K562 (cell line): Measurements from ENCODE around the gene LAIR1. TPM values are rescaled to one million over a fixed set of nuclear protein-coding genes. Genes with fewer than 3 reads are reported as not detected.

Experiments used
- ATAC-seq: fragments of 200-7000 bp; cut with Tn5 transposase; 3 replicates; pipeline ENCODE4 v1.9.1; 2020; ENCODE audit warnings: moderate library complexity
- BruUV-seq: library from RNA; stranded (reverse); fragments of 400-500 nt; replicated peaks from 2 replicates; lab custom pipeline; 2021; lab: Mats Ljungman, UMichigan
- CTCF ChIA-PET: fragments of 300-600 bp; formaldehyde crosslinking; extraction: SDS; loops from one replicate; lab custom pipeline; 2021; ENCODE audit warnings: low intra/inter-chr PET ratio; lab: Yijun Ruan, JAX
- POLR2A ChIA-PET: fragments of 300-600, 350-650 bp; sonication (Branson Sonifier 250); formaldehyde crosslinking; extraction: SDS; loops from one replicate; lab custom pipeline; 2021; ENCODE audit warnings: antibody characterized with exemption, inconsistent platforms; lab: Yijun Ruan, JAX
- DNase-seq, 4 experiments: peaks; one replicate each; pipeline versions ENCODE4 v3.0.0 to v3.0.0-alpha.2; 2011 to 2018; ENCODE audit warnings: low spot score in 3 of 4, mixed read lengths in 3 of 4; ENCODE audit errors: extremely low read depth in 1 of 4
- FAIRE-seq: peaks from 2 replicates; lab custom pipeline; 2011; peaks lifted over from hg19 to GRCh38; lab: Jason Lieb, UNC
- H2AFZ ChIP-seq: 2 replicates; pipeline ENCODE4 v1.6.0; 2011; ENCODE audit warnings: low read depth, low read length, control low read depth, inconsistent platforms
- H3K27ac ChIP-seq: fragments of 200-600 bp; 3 replicates; pipeline ENCODE4 v1.8.0; 2011; ENCODE audit warnings: low read depth, mild to moderate bottlenecking, control low read depth, inconsistent platforms, low read length, moderate library complexity, mixed read lengths; ENCODE audit errors: extremely low read depth
- H3K27me3 ChIP-seq, 2 experiments: fragments of 300-600 bp in 1 of 2; 2 replicates in 1 of 2; 3 replicates in 1 of 2; pipeline versions ENCODE4 v1.6.0 to v1.8.0; 2011; ENCODE audit warnings: inconsistent platforms in 2 of 2, low read length in 2 of 2, mild to moderate bottlenecking in 1 of 2, mixed read lengths in 1 of 2, moderate library complexity in 1 of 2; ENCODE audit not compliant: control insufficient read depth in 2 of 2, insufficient read depth in 2 of 2
- H3K36me3 ChIP-seq: fragments of 300-600 bp; 3 replicates; pipeline ENCODE4 v1.8.0; 2011; ENCODE audit warnings: mild to moderate bottlenecking, low read length, inconsistent platforms; ENCODE audit not compliant: control insufficient read depth, insufficient read depth
- H3K4me1 ChIP-seq, 2 experiments: fragments of 200-600 bp in 1 of 2; replicated peaks in 1 of 2; 2 replicates in 1 of 2; 3 replicates in 1 of 2; pipeline versions ENCODE4 v1.5.1 to v1.8.0; 2011; ENCODE audit warnings: inconsistent platforms in 2 of 2, low read length in 2 of 2, mild to moderate bottlenecking in 1 of 2, mixed read lengths in 1 of 2, moderate library complexity in 1 of 2; ENCODE audit not compliant: control insufficient read depth in 2 of 2, insufficient read depth in 2 of 2
- H3K4me2 ChIP-seq: 2 replicates; pipeline ENCODE4 v1.6.1; 2011; ENCODE audit warnings: low read length, control low read depth, inconsistent platforms, mixed read lengths; ENCODE audit not compliant: insufficient read depth
- H3K4me3 ChIP-seq: fragments of 200-600 bp; sonication (generic), shearing (Covaris generic); 2 replicates; pipeline ENCODE4 v1.5.1; 2016; ENCODE audit warnings: control low read depth, inconsistent platforms
- H3K79me2 ChIP-seq: fragments of 200-600 bp; 3 replicates; pipeline ENCODE4 v1.8.0; 2011; ENCODE audit warnings: low read length, inconsistent platforms; ENCODE audit not compliant: control insufficient read depth, insufficient read depth
- H3K9ac ChIP-seq, 2 experiments: 2 replicates each; pipeline versions ENCODE4 v1.6.0 to v1.6.1; 2011; ENCODE audit warnings: low read depth in 2 of 2, low read length in 2 of 2, control low read depth in 1 of 2, inconsistent platforms in 1 of 2, mild to moderate bottlenecking in 1 of 2, mixed read lengths in 1 of 2; ENCODE audit not compliant: insufficient read depth in 1 of 2
- H3K9me1 ChIP-seq: one replicate; pipeline ENCODE4 v1.6.0; 2011; ENCODE audit warnings: inconsistent platforms, mild to moderate bottlenecking, low read length, moderate library complexity; ENCODE audit not compliant: control insufficient read depth, insufficient read depth
- H3K9me3 ChIP-seq: replicated peaks from 2 replicates; pipeline ENCODE4 v1.5.1; 2011; ENCODE audit warnings: low read depth, low read length, inconsistent platforms; ENCODE audit not compliant: control insufficient read depth, insufficient read depth
- H4K20me1 ChIP-seq: replicated peaks from 2 replicates; pipeline ENCODE4 v1.6.1; 2011; ENCODE audit warnings: low read length, inconsistent platforms, mixed read lengths; ENCODE audit not compliant: control insufficient read depth, insufficient read depth
- WGBS: fragments of 100-300 bp; shearing (Covaris generic); methylation state at CpG from one replicate; pipeline ENCODE4 v1.1.6; 2016; ENCODE audit warnings: low coverage, mixed read lengths; ENCODE audit not compliant: insufficient coverage; ENCODE audit errors: missing lambda C conversion rate; 5-methylcytosine and 5-hydroxymethylcytosine counted together
- in situ Hi-C: fragments of 300-500 bp; cut with MboI; formaldehyde crosslinking; loops from 4 replicates; pipeline ENCODE4 v1.15.0; 2018; ENCODE audit warnings: inconsistent platforms, mixed read lengths
- intact Hi-C: fragments of 100-400 bp; cut with micrococcal nuclease; formaldehyde crosslinking; loops from 2 replicates; pipeline ENCODE4 v1.14.2; 2022
- polyA plus RNA-seq, 8 experiments: library from polyadenylated mRNA; depleted of rRNA in 4 of 8; stranded (reverse) in 5 of 8; unstranded in 3 of 8; fragments of >200 nt; fragmentation: Nextera tagmentation in 2 of 8; fragmentation: Illumina TruSeq in 1 of 8; extraction: Ambion mirVana in 2 of 8; extraction: Trizol in 1 of 8; gene quantifications; 2 replicates each; pipeline versions ENCODE4 v1.2.1 to v1.2.3, GENCODE V29; 2011 to 2014; ENCODE audit warnings: inconsistent platforms in 1 of 8, missing spikeins in 1 of 8
- total RNA-seq, 7 experiments: library from RNA; depleted of rRNA in 6 of 7; stranded (reverse); fragments of >200 nt in 6 of 7; fragmentation: Illumina TruSeq in 2 of 7; extraction: Trizol in 2 of 7; gene quantifications; 2 replicates each; pipeline versions ENCODE4 v1.2.1 to v1.2.3, GENCODE V29; 2011 to 2021; ENCODE audit warnings: low replicate concordance in 1 of 7
- TF ChIP-seq, protein P1 (sequence below): sonication (generic); formaldehyde crosslinking; IDR thresholded peaks from 2 replicates; pipeline ENCODE4 v1.8.1; 2023; ENCODE audit warnings: missing genetic modification reagents, mild to moderate bottlenecking, borderline replicate concordance

LAIR1 gene
- total and polyA plus RNA-seq, 9 of the 15 experiments (the other 6 are each of a cell fraction or from before 2014, with no cell fraction given) = 0.12 to 0.54 (median 0.24) TPM; not detected in 6

- H4K20me1 ChIP-seq = 0 out of 2 replicates have a peak, but pooled peaks cover 3% of the 10 kb centered on the region
- H3K9me1 ChIP-seq = no peaks in the 10 kb centered on the region
- POLR2A ChIA-PET = no interaction called here
- no TSS peak for BruUV-seq
- no peaks in the 10 kb centered on the region for H3K4me1 ChIP-seq
- no peak overlapping the region for H3K4me2 ChIP-seq
- FAIRE-seq = no peak
- H3K9me3 ChIP-seq = no peaks in the 10 kb centered on the region
- peak; percentile 69 for ATAC-seq
- TF ChIP-seq, protein P1, sequence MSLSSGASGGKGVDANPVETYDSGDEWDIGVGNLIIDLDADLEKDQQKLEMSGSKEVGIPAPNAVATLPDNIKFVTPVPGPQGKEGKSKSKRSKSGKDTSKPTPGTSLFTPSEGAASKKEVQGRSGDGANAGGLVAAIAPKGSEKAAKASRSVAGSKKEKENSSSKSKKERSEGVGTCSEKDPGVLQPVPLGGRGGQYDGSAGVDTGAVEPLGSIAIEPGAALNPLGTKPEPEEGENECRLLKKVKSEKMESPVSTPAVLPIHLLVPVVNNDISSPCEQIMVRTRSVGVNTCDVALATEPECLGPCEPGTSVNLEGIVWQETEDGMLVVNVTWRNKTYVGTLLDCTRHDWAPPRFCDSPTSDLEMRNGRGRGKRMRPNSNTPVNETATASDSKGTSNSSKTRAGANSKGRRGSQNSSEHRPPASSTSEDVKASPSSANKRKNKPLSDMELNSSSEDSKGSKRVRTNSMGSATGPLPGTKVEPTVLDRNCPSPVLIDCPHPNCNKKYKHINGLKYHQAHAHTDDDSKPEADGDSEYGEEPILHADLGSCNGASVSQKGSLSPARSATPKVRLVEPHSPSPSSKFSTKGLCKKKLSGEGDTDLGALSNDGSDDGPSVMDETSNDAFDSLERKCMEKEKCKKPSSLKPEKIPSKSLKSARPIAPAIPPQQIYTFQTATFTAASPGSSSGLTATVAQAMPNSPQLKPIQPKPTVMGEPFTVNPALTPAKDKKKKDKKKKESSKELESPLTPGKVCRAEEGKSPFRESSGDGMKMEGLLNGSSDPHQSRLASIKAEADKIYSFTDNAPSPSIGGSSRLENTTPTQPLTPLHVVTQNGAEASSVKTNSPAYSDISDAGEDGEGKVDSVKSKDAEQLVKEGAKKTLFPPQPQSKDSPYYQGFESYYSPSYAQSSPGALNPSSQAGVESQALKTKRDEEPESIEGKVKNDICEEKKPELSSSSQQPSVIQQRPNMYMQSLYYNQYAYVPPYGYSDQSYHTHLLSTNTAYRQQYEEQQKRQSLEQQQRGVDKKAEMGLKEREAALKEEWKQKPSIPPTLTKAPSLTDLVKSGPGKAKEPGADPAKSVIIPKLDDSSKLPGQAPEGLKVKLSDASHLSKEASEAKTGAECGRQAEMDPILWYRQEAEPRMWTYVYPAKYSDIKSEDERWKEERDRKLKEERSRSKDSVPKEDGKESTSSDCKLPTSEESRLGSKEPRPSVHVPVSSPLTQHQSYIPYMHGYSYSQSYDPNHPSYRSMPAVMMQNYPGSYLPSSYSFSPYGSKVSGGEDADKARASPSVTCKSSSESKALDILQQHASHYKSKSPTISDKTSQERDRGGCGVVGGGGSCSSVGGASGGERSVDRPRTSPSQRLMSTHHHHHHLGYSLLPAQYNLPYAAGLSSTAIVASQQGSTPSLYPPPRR (CRISPR knock-in tag) = no peak
- 12% methylated on average over 8 of the region's 8 CpGs for WGBS
- no peak overlapping the region for H3K9ac ChIP-seq
- DNase-seq = peak in 2 of 4 experiments; percentile 12 to 14
- H3K4me3 ChIP-seq = no peak overlapping the region
- no peak overlapping the region for H2AFZ ChIP-seq
- intact Hi-C loops = no loop called here
- H3K27ac ChIP-seq = no peak overlapping the region
- no peaks in the 10 kb centered on the region for H3K36me3 ChIP-seq
- in situ Hi-C loops = no loop called here
- H3K27me3 ChIP-seq = peaks cover 11 to 61% of the 10 kb centered on the region in 2 experiments; a peak in 4 of 5 replicates
- CTCF ChIA-PET = no interaction called here
- no peaks in the 10 kb centered on the region for H3K79me2 ChIP-seq
These were observed 23.4 kb downstream of the LAIR1 start for GRCh38 chr19:54341295-54341694.
